G401.6 (cell line): Measurements from ENCODE around the gene SEMA3E.

Experiments
- FAIRE-seq: peaks from 2 replicates; lab custom pipeline; 2012; peaks lifted over from hg19 to GRCh38; lab: Jason Lieb, UNC

Gene SEMA3E

GRCh38 chr7:83339907-83340306, 309.0 kb downstream of the SEMA3E start:
- no peak for FAIRE-seq

- FAIRE-seq: no peak
These were observed 310.5 kb downstream of the SEMA3E start for GRCh38 chr7:83338277-83338950.

- FAIRE-seq: no peak
These were observed 311.9 kb downstream of the SEMA3E start for GRCh38 chr7:83337050-83337449.

GRCh38 chr7:83326223-83326622, 322.7 kb downstream of the SEMA3E start:
- no peak for FAIRE-seq

GRCh38 chr7:83325083-83325482, 323.9 kb downstream of the SEMA3E start:
- FAIRE-seq: no peak

- FAIRE-seq: no peak
These were observed 324.3 kb downstream of the SEMA3E start for GRCh38 chr7:83324596-83324995.

- FAIRE-seq: no peak
These were observed 327.9 kb downstream of the SEMA3E start for GRCh38 chr7:83321011-83321410.

- peak; percentile 79 for FAIRE-seq
These were observed 335.0 kb downstream of the SEMA3E start for GRCh38 chr7:83313931-83314330.
